ENCODE measurements around the gene WDR45. TPM values are rescaled to one million over a fixed set of nuclear protein-coding genes. Genes with fewer than 3 reads are reported as not detected.

WDR45 gene
- total and polyA plus RNA-seq, 2 of the 4 experiments (the other 2 are of a cell fraction): 40.7 to 67.4 TPM

DNA sequence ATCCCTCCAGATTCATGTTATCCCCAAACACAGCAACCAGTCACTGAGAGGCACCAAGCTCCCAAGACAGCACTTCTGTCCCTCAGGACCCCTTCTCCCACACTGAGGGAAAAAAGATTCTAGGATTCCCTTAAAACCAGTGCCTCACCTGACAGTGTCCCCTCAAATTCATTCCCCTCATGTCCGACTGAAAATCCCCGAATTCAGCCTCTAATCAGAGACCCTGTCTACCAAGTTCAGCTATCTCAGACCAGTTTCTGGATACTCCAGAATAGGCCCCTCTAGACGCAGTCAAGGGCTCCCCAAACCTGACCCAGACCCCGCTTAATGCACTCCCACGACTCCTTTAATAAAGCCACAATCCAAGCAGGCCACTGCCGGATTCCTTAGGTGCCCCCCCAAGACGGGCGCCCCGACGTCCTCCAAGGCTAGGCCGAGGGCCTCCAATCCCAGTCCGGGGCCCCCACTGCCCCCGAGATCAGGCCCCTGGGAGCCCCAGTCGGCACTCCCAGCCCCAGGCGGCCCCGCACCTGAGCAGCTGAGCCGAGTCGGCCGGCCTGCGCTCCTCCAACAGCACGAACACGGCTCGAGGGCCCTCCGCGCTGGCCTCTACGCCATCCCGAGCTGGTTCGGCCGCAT is 37.0 kb downstream of the WDR45 start (continued):
- no peak for TF ChIP-seq MXI1 (IDR thresholded peaks at IDR 0.05; ENCODE audit: borderline replicate concordance, low read depth, low read length)

DNA sequence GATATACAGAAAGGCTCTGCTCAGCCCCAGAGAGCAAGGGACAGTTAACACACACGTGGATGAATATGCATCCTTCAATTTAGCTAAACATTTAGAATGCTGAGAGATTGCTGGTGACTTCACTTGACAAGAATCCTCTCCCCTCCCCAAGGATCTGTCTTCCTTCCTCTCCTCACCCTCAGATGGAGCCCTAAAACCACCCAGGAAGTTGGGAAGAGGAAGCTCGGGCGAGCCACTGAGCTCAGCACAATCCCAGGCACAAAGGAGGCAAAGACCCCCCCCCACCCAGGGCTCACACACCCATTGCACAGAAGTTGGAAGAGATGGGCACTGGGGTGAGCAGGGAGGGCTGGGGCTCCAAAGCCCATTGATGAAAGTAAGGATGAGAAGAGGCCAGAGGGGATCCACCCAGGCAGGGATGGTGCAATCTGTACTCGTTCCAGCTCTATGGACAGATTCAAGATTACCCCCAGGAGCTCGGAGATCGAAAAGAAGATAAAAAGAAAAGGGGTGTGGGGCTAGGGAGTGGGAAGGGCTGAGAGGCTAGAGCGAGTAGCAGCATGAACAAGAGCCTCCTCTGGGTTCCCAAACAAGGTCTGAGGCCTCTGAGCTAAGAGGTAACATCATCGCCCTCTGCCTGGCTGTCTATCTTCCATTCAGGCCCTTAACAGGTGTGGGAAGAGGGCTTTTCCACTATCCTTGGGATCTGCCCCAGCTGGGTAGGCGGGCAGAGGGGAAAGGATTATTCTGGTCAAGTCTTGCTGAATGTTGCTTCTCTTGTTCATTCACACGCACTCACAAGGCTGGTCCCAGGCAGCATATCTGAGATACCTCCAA is 37.7 kb downstream of the WDR45 start:
- peak overlapping the region; percentile 84 to 93 for H4K8ac ChIP-seq (ENCODE audit: low read depth in 2 of 2, low read length in 2 of 2)
- peaks cover 0 to 30% of the 10 kb centered on the region in 2 experiments; a peak in 2 of 4 replicates for H3K79me1 ChIP-seq (ENCODE audit: low read depth in 1 of 2, low read length in 2 of 2)
- ATAC-seq (ENCODE audit: low read depth): peak; percentile 1
- peak overlapping the region; percentile 66; the same call in 2 of the 3 replicates for H2BK15ac ChIP-seq (ENCODE audit: low read depth, low read length)
- H3K27me3 ChIP-seq (ENCODE audit: control insufficient read depth, insufficient read depth, low read length): no peaks in the 10 kb centered on the region
- peak overlapping the region; percentile 99 for H3K56ac ChIP-seq (ENCODE audit: extremely low read depth, insufficient read depth, low read length)
- no peaks in the 10 kb centered on the region for H4K20me1 ChIP-seq (ENCODE audit: insufficient read depth, low read length)
- H3K9me1 ChIP-seq (ENCODE audit: insufficient read depth, low read length): no peaks in the 10 kb centered on the region
- H3K4me2 ChIP-seq (ENCODE audit: low read depth, low read length): peak overlapping the region; percentile 94
- peak overlapping the region; percentile 90 for H3K9ac ChIP-seq (ENCODE audit: low read depth, low read length)
- H3K14ac ChIP-seq (replicated peaks; ENCODE audit: low read depth, low read length): peak overlapping the region; percentile 96
- dilution Hi-C loops (cut with HindIII; ENCODE audit: low sequenced_read_pairs, unreplicated experiment): no loop called here
- H3K23ac ChIP-seq (ENCODE audit: low read depth, low read length): peak overlapping the region; percentile 100
- peaks cover 27% of the 10 kb centered on the region for H3K36me3 ChIP-seq (ENCODE audit: control insufficient read depth, insufficient read depth, low read length)
- H3K4me1 ChIP-seq (ENCODE audit: control insufficient read depth, insufficient read depth, low read length): peaks cover 16% of the 10 kb centered on the region
- H4K5ac ChIP-seq (ENCODE audit: low read depth, low read length): peak overlapping the region; percentile 82
- H3K4me3 ChIP-seq (ENCODE audit: insufficient read depth, low read depth, low read length): peak overlapping the region; percentile 60
- peak overlapping the region; percentile 77 for H3K18ac ChIP-seq (ENCODE audit: low read depth, low read length)
- H2BK120ac ChIP-seq (ENCODE audit: low read depth, low read length): peak overlapping the region; percentile 95
- peak overlapping the region; percentile 99 for H2AK9ac ChIP-seq (replicated peaks; ENCODE audit: low read depth, low read length, poor library complexity)
- H2BK5ac ChIP-seq (ENCODE audit: low read depth, low read length, poor library complexity, severe bottlenecking): peak overlapping the region; percentile 96
- H3K4ac ChIP-seq (ENCODE audit: low read depth, low read length): peak overlapping the region; percentile 100
- ChIA-PET POLR2A (ENCODE audit: unreplicated experiment) (interaction anchor here (1.2 kb wide), 1 partner anchor 40 kb away, joined by 3 read pairs; the partner anchor contains the start of gene GRIPAP1), CTCF (no interaction called here)
- intact Hi-C loops (cut with micrococcal nuclease): loop anchor here (5.0 kb wide), 1 partner anchor 125 kb away; the partner anchor contains the start of gene PIM2
- H3K9me3 ChIP-seq (ENCODE audit: control insufficient read depth, insufficient read depth, low read length): no peaks in the 10 kb centered on the region
- peak overlapping the region; percentile 36 for H2BK20ac ChIP-seq (ENCODE audit: low read depth, low read length)
- H3K27ac ChIP-seq (ENCODE audit: insufficient read depth, low read length): peak overlapping the region; percentile 98
- TSS peak; percentile 42 for BruUV-seq (replicated peaks)
- H4K91ac ChIP-seq (ENCODE audit: insufficient read depth, low read depth, low read length): peak overlapping the region; percentile 98
- TF ChIP-seq CEBPB (IDR thresholded peaks at IDR 0.05; ENCODE audit: low read depth, low read length) (peak; percentile 45), POLR2A (IDR thresholded peaks at IDR 0.05; ENCODE audit: low read depth, low read length) (peak; percentile 34; the same call in 1 of the 2 replicates), MXI1 (IDR thresholded peaks at IDR 0.05; ENCODE audit: borderline replicate concordance, low read depth, low read length) (peak; percentile 83), MAFK (IDR thresholded peaks at IDR 0.05; ENCODE audit: low read depth, low read length) (no peak), SMC3 (IDR thresholded peaks at IDR 0.05; ENCODE audit: low read depth, low read length) (no peak)
- TF ChIP-seq, protein P1, sequence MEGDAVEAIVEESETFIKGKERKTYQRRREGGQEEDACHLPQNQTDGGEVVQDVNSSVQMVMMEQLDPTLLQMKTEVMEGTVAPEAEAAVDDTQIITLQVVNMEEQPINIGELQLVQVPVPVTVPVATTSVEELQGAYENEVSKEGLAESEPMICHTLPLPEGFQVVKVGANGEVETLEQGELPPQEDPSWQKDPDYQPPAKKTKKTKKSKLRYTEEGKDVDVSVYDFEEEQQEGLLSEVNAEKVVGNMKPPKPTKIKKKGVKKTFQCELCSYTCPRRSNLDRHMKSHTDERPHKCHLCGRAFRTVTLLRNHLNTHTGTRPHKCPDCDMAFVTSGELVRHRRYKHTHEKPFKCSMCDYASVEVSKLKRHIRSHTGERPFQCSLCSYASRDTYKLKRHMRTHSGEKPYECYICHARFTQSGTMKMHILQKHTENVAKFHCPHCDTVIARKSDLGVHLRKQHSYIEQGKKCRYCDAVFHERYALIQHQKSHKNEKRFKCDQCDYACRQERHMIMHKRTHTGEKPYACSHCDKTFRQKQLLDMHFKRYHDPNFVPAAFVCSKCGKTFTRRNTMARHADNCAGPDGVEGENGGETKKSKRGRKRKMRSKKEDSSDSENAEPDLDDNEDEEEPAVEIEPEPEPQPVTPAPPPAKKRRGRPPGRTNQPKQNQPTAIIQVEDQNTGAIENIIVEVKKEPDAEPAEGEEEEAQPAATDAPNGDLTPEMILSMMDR (conservative IDR thresholded peaks at IDR 0.05; ENCODE audit: low read depth, low read length): 0 out of 2 replicates have a peak, but pooled peaks have one; percentile 2
- TF ChIP-seq, protein P2, sequence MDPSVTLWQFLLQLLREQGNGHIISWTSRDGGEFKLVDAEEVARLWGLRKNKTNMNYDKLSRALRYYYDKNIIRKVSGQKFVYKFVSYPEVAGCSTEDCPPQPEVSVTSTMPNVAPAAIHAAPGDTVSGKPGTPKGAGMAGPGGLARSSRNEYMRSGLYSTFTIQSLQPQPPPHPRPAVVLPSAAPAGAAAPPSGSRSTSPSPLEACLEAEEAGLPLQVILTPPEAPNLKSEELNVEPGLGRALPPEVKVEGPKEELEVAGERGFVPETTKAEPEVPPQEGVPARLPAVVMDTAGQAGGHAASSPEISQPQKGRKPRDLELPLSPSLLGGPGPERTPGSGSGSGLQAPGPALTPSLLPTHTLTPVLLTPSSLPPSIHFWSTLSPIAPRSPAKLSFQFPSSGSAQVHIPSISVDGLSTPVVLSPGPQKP (IDR thresholded peaks at IDR 0.05; ENCODE audit: borderline replicate concordance, low read depth, low read length): no peak
- peak overlapping the region; percentile 66 for H2AFZ ChIP-seq (replicated peaks; ENCODE audit: low read length, poor library complexity)
- peak overlapping the region; percentile 95 for H2AK5ac ChIP-seq (ENCODE audit: low read depth, low read length)
- WGBS, 2 experiments (ENCODE audit: extremely low coverage in 2 of 2, insufficient read length in 1 of 2): 10% methylated on average over 2 of the region's 10 CpGs; no CpG with 5 or more reads in 1 of the 2 experiments
- in situ Hi-C loops (cut with MboI; ENCODE audit: low sequenced_read_pairs): no loop called here
- peak; percentile 73 for DNase-seq

All from IMR-90 (cell line).